ENCODE results near the gene PKNOX2.

PKNOX2 gene

GRCh38 chr11:125154378-125155099 is 10.0 kb upstream of the PKNOX2 start:
- no peak for TF ChIP-seq CTCF (IDR thresholded peaks at IDR 0.05; ENCODE audit: insufficient read depth, missing control alignments)
- no peak for FAIRE-seq
- no peak for DNase-seq (ENCODE audit: insufficient read length, low spot score)

GRCh38 chr11:125155100-125155444 is 9.5 kb upstream of the PKNOX2 start:
- FAIRE-seq (no peak), DNase-seq (ENCODE audit: insufficient read length, low spot score) (no peak)
- TF ChIP-seq CTCF (IDR thresholded peaks at IDR 0.05; ENCODE audit: insufficient read depth, missing control alignments), result no peak

- no peak for FAIRE-seq
- no peak for TF ChIP-seq CTCF (IDR thresholded peaks at IDR 0.05; ENCODE audit: insufficient read depth, missing control alignments)
- no peak for DNase-seq (ENCODE audit: insufficient read length, low spot score)
Observed at GRCh38 chr11:125155767-125156166, 8.8 kb upstream of the PKNOX2 start.

- peak; percentile 35 for FAIRE-seq
- TF ChIP-seq CTCF (IDR thresholded peaks at IDR 0.05; ENCODE audit: insufficient read depth, missing control alignments), result no peak
- DNase-seq (ENCODE audit: insufficient read length, low spot score), result no peak
Observed at GRCh38 chr11:125156346-125157117, 8.0 kb upstream of the PKNOX2 start.

- TF ChIP-seq CTCF (IDR thresholded peaks at IDR 0.05; ENCODE audit: insufficient read depth, missing control alignments), result no peak
- DNase-seq (ENCODE audit: insufficient read length, low spot score) (no peak), FAIRE-seq (no peak)
Observed at GRCh38 chr11:125157118-125157733, 7.3 kb upstream of the PKNOX2 start.

- no peak for FAIRE-seq
- DNase-seq (ENCODE audit: insufficient read length, low spot score), result no peak
- no peak for TF ChIP-seq CTCF (IDR thresholded peaks at IDR 0.05; ENCODE audit: insufficient read depth, missing control alignments)
Observed at GRCh38 chr11:125157953-125158680, 6.4 kb upstream of the PKNOX2 start.

All from D721Med (cell line).